GM23248 (cell line): ENCODE data around the gene FOXR1.

Source experiments
- EZH2 ChIP-seq: fragments of 200-600 bp; sonication (generic); IDR thresholded peaks from 2 replicates; pipeline ENCODE4 v1.6.1; 2018; ENCODE audit warnings: antibody characterized with exemption, mild to moderate bottlenecking; ENCODE audit not compliant: insufficient read depth, poor library complexity, severe bottlenecking
- EZH2phosphoT487 ChIP-seq: fragments of 200-600 bp; sonication (generic); IDR thresholded peaks from 2 replicates; pipeline ENCODE4 v1.6.1; 2018; ENCODE audit warnings: antibody characterized with exemption, moderate library complexity, mild to moderate bottlenecking, low read depth; ENCODE audit not compliant: insufficient read depth

DNA sequence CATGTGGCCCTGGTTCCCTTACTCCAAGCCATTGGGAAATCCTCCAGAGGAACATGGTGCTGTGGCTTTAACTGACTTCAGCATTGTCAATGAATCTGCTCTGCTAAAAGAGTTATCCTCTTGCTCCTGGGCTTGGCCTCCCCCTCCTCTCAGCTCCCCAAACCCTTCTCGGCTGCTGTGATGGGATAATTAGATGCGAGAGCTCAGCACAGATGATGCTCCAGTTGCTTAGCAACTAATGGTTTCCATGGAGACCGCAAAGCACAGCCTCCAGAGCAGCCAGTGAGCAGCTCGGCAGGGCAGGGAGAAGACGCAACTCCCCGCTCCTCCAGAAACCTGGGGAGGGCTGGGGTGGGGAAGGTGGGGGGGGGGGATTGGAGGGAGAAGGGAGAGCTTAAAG is 18.3 kb upstream of the FOXR1 start:
- TF ChIP-seq EZH2 (no peak), EZH2phosphoT487 (no peak)
